ENCODE results near the gene LSP1. TPM values are rescaled to one million over a fixed set of nuclear protein-coding genes. Genes with fewer than 3 reads are reported as not detected.

Gene LSP1
- total and polyA plus RNA-seq, 2 of the 8 experiments (the other 6 are each of a cell fraction or from before 2014, with no cell fraction given): 0.03 TPM; not detected in 1

GRCh38 chr11:1836011-1836945 lies 16.6 kb upstream of the LSP1 start (continued):
- TF ChIP-seq E2F6 (IDR thresholded peaks at IDR 0.05) (no peak), SIN3A (conservative IDR thresholded peaks at IDR 0.05 in 1 of 2, IDR thresholded peaks at IDR 0.05 in 1 of 2; ENCODE audit: low read depth in 1 of 2, low read length in 2 of 2) (no peak), RNF2 (IDR thresholded peaks at IDR 0.05; ENCODE audit: borderline replicate concordance, low read depth, low read length, missing control alignments, poor library complexity, severe bottlenecking) (no peak)

Measured in H1 (cell line).